Kidney capillary endothelial cell (primary cell): ENCODE data around the gene PI16.
"Not testable (repeated sequence)": the region's sequence is repeated elsewhere in the genome, so short reads cannot be mapped to it uniquely, and the experiment has no call there.

Source experiments
- DNase-seq: peaks from one replicate; pipeline ENCODE4 v3.0.0-alpha.2; 2018; ENCODE audit warnings: low spot score

The PI16 gene

DNA sequence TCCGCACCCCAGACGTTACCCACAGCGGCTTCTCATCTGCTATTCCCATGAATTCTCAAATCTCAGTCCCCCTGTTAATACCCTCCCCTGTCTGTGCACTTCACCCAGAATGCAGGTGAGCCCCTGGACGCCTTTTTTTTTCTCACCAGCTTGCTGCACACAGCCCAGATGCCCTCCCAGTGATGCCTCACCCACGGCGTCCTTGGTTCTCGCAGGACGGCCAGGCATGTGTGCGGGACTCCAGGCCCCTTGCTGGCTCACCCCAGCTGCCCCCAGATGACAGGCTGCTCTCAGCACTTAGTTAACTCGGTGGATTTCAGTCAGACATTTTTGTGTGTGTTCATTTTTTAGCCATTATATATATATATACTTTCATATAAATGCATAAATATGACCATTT lies 25.4 kb upstream of the PI16 start:
- no peak for DNase-seq

DNA sequence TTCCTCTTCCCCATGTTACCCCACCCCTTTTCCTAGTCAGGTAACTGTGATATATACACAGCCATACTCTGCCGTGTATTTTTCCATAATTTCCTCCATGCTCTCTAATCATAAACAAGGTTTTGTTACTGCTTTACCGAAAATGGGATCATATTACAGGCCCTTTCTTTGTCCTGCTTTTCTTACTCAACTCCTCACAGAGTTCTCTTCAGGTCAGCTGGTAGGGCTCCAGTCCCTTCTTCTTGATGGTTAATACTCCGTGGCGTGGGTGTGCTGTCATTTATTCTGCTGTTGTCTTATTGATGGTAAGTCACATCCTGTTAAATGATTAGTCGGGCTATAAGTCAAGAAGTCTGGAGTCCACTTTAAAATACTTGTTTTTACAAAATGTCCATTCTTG lies 24.9 kb upstream of the PI16 start:
- DNase-seq, result no peak

DNA sequence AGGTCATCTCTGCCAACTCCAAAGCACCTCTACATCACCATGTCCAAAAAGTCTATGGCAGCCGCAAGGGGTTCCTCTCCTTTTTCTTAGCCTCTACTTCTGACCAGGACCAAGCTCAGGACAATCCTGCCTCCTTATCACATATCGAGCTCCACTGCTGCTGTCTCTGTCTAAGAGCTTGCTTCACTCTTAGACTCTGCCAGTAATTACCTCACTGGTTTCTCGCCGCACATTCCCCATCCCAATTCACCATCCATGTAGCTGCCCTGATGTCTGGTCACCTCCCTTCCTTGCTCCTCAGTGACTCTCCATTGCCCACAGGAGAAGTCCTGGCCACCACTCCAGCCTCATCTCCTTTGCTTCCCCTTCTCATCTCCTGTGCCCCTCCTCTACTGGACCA lies 24.1 kb upstream of the PI16 start:
- DNase-seq, result no peak

DNA sequence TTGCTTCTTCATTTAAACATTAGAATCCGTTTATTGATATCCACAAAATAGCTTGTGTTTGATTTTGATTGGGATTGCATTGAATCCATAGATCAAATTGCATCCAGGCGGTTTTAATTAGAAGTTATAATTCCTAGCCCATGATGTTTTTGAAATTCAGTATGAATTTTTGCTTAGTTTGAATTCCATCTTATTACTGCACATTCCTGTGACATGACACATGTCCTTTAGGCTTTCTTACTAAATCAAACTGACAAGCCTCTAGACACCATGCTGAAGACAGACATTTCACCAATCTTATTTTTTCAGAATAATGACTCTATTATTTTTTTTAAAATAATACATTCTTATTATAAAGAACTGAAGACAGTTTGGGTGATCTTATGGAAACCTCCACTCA lies 21.4 kb upstream of the PI16 start:
- peak; percentile 34 for DNase-seq

DNA sequence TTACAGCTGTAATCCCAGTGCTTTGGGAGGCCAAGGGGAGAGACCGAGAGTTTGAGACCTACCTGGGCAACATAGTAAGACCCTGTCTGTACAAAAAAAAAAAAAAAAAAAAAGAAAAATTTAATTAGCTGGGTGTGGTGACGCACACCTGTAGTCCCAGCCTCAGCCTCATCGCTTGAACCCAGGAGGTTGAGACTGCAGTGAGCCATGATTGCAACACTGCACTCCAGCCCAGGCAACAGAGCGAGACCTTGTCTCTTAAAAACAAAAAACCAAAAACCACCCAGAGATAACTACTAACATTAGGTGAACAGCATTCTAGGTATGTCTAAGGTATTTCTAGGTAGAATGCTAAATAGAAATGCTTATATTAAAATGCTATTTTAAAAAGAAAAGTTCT lies 21.0 kb upstream of the PI16 start:
- DNase-seq, result no peak

DNA sequence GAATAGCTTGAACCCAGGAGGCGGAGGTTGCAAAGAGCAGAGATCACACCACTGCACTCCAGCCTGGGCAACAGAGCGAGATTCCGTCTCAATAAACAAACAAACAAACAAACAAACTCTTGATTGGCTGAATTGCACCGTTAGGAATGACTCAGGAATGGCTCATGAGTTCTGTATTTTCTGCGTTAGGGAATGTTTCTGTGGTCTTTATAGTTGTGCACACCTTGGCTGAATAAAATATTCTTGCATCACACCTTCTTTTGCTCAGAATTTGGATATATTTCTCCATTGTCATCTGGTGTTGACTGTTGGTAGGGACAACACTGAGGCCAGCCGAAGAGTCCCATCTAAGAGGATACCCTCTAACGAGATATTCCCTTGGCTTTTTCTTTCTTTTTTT lies 19.6 kb upstream of the PI16 start:
- DNase-seq, result no peak

DNA sequence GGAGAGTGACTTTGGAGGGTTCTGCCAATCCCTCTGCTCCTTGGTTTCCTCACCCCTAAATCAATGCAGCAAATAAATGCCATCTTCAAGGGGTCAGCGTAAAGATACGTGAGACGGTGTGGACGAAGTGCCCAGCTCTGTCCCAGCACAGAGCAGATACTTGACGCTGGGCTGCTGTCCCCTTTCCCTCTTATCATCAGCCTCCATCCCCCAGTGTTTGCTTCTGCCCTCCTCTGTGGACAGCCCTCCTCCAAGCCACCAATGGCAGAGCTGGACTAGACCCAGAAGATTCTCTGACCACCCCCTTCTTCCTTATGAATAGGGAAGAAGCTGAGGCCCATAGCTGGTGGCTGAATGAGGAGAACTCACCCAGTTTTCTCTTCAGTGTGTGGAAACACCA lies 17.7 kb upstream of the PI16 start:
- DNase-seq, result no peak

DNA sequence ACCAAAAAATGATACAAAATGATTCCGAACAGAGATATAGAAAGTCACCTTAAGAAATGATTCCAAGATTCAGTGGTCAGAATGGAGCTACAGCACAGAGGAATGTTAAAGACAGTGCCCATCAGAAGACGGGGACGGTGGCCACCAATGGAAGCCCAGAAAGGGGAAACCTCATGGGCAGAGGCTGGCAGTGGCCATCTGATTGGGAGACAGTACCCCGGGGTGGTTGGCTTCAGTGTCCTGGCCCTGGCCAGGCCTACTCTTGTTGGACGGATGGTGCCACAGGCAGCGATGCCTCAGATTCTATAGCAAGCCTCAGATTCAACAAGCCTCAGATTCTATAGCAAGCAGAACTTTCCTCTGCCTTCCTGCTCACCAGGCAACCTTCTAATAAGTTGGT lies 16.6 kb upstream of the PI16 start:
- no peak for DNase-seq

DNA sequence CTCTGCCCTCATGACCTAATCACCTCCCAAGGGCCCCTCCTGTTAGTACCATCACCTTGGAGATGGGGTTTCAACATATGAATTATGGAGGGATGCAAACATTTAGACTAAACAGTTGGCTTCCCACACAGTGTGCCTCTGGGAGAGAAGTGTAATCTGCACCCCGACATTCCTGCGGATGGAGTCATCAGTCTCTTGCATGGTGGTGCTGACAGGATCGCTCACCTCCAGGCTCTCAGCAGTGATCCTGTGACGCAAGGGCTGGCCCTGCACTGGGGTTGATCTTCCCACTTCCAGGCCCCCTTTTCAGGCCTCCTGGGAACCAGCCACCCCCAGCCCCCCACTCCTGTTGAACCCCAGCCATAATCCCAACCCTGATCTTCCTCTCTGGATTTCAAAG lies 16.0 kb upstream of the PI16 start:
- DNase-seq, result no peak

DNA sequence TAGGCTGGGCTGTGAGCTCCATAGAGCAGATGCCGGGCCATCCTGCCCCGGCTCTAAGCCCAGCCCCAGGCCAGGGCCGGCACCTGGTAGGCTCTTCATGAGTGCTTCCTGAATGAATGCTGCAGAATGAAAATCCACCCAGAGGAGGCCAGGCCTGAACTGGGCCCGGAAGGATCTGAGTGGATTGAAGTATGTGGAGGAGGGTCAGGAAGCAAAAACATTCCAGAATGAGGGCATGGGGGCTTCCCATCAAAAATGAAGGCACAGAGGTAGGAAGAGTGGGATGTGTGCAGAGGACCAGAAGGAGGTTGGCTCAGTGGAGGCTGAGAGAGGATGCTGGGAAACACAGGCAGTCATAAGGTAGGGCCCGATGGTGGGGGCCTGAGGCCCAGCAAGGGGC lies 15.5 kb upstream of the PI16 start:
- DNase-seq, result not testable (repeated sequence)

DNA sequence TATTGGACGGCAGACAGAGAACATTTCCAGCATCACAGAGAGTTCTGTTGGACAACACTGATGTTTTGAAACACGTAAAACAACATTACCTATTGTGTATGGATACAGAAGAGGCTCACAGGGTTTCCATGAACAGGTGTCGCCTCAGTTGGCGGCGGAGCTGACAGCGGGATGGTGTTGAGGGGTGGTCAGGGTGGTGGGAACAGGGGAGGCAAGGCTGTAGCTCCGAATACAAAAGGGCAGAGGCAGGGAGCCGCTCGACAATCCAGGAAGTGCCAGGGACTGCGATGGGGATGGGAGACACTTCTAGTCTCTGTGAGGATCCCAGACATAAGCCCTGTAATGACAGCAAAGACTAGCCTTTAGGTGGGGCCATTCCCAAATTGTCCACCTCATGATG lies 14.5 kb upstream of the PI16 start:
- DNase-seq, result no peak

DNA sequence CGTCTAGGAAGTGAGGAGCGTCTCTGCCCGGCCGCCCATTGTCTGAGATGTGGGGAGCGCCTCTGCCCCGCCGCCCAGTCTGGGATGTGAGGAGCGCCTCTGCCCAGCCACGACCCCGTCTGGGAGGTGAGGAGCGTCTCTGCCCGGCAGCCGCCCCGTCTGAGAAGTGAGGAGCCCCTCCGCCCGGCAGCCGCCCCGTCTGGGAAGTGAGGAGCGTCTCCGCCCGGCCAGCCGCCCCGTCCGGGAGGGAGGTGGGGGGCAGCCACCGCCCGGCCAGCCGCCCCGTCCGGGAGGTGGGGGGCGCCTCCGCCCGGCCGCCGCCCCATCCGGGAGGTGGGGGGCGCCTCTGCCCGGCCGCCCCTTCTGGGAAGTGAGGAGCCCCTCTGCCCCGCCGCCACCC lies 13.0 kb upstream of the PI16 start:
- DNase-seq, result not testable (repeated sequence)

DNA sequence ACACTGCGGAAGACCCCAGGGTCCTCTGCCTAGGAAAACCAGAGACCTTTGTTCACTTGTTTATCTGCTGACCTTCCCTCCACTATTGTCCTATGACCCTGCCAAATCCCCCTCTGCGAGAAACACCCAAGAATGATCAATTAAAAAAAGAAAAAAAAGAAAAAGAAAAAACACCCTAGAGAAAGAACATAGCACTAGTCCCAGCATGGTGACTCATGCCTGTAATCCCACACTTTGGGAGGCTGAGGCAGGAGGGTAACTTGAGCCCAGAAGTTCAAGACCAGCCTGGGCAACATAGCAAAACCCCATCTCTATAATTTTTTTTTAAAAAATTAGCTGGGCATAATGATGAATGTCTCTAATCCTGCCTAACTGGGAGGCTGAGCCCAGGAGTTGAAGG lies 12.2 kb upstream of the PI16 start:
- not testable (repeated sequence) for DNase-seq

DNA sequence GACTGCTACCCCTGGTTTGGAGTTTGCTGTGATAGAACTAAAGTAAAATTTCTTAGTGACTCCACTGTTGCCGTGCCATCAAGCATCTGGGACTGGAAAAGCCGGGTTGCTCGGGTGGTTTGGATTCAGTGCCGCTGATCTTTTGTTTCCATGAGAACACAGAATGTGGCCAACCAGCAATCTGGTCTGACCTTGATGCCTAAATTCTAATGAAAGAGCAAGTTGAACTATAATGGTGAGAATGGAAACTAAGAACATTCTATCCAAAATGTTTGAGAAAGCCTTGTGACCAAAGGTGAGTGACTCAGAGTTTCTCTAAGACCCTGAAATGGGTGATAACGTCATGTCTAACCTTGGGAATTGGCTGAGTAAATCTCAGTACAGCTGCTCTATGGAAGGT lies 9.9 kb upstream of the PI16 start:
- DNase-seq, result no peak

DNA sequence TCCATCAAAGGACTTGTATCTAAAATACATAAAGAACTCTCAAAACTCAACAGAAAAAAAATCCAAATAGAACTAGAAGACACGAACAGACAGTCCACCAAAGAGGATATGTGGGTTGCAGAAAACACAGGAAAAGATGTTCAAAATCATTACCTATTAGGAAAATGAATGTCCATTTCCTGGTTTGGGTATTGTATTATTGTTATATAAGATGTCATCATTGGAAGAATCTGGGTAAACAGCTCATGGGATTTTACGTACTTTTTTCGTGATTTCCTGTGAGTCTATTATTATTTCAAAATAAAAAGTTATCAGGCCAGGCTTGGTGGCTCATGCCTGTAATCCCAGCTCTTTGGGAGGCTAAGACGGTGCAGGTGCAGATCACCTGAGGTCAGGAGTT lies 9.2 kb upstream of the PI16 start:
- DNase-seq, result no peak

DNA sequence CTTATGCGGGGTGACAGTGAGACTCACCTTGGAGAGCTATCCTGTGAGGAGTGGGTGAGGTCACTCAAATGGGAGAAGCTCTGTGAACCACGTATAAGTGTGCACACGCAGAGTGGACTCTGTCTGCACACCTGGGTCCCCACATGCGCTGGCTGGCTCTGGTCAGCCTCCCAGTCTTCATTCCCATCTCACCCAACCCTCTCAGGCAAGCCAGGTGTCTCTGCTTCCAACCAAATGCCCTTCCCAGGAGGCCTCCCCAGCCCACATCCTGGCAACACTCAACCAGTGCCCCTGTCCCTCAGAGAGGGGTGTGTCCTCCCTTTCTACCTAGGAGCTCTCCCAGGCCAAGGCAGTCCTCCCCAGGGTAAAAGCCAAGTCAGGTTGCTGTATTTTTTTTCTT lies 8.0 kb upstream of the PI16 start:
- no peak for DNase-seq

DNA sequence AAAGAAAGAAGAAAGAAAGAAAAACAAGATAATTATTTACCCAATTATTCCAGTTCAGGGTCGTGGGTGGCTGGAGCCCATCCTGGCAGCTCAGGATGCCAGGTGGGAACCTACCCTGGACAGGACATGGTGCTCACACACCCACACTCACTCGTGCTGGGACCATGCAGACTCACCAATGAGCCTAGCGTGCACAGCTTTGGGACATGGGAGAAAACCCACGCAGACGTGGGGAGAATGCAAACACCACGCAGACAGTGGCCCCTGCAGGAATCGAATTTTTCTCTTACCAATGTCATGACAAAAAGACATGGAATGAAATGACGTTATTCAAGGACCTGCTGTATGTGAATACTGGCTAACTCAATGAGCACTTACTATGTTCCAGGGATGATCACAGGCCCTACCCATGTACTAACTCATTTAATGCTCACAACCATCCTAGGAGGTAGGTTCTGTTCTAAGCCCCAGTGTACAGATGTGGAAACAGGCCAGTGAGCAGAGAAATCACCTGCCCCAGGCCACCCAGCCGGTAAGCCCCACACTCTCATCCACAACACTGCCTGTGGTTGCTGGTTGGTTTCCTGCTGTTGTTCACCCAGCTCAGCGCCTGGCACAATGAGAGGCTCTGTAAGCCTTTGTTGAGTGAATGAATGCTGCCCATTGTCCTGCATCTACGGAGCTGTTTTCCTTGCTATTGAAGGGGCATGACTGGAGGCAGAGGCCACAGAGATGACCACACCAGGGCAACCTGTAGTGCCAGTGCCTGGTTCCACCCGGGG lies 6.8 kb upstream of the PI16 start:
- no peak for DNase-seq

DNA sequence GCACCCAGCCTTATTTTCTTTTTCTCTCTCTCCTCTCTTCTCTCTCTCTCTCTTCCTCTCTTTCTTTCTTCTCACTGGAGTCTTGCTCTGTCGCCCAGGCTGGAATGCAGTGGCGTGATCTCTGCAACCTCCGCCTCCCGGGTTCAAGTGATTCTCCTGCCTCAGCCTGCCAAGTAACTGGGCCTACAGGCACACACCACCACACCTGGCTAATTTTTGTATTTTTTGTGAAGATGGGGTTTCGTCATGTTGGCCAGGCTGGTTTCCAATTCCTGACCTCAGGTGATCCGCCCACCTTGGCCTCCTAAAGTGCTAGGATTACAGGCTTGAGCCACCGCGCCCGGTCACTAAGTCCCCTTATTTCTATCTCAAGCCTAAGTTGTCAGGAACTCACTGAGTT lies 5.5 kb upstream of the PI16 start:
- not testable (repeated sequence) for DNase-seq

DNA sequence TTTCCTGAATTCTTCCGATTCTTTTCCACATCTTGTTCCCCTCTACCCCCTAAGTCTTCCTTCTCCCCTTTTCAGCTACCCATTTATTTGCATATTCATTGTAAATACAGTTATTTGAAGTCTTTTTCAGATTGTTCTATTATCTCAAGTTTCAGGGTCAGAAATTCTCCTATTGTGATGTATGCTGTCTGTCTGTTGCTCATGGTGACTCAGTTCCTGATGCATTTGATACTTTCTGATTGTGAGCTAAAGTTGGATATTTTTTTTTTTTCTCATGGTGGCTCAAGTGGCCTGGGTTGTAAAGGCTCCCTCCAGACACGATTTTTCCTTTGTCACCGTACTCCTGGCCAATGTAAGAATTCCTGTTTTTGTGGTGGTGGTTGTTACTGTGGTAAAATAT lies 4.9 kb upstream of the PI16 start:
- DNase-seq, result peak; percentile 89

DNA sequence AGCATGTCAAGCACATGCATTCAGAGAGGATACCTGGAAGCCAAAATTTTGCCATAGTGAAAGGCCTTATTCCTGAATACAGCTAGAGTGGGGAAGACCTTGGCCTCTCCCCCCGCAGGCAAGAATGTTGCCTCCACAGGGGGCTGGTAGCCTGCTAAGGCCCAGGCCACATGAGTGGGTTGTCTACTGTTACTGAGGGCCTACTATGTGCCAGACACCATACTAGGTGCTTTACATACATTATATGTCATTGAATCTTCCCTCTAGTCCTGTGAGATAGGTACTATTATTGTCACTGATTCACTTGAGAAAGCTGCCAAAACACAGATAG lies 642 bp upstream of the PI16 start:
- DNase-seq, result no peak

DNA sequence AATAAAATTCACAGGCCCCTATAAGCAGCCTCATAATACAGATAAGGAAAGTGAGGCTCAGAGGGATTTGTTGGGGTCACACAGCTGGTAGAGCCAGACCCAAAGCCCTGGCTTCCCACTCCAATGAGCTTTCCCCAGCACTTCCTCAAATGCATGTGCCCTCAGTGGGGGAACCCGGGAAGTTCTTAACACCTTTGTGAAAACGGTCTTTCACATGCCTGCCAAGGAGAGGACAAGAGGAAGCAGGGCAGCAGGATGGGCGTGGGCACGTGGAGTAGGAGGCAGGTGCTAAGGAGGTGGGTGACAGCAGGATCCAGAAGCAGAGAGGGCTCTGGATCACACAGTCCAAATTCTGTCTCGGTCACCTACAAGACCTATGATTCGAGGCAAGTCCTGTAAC lies 598 bp downstream of the PI16 start:
- no peak for DNase-seq

DNA sequence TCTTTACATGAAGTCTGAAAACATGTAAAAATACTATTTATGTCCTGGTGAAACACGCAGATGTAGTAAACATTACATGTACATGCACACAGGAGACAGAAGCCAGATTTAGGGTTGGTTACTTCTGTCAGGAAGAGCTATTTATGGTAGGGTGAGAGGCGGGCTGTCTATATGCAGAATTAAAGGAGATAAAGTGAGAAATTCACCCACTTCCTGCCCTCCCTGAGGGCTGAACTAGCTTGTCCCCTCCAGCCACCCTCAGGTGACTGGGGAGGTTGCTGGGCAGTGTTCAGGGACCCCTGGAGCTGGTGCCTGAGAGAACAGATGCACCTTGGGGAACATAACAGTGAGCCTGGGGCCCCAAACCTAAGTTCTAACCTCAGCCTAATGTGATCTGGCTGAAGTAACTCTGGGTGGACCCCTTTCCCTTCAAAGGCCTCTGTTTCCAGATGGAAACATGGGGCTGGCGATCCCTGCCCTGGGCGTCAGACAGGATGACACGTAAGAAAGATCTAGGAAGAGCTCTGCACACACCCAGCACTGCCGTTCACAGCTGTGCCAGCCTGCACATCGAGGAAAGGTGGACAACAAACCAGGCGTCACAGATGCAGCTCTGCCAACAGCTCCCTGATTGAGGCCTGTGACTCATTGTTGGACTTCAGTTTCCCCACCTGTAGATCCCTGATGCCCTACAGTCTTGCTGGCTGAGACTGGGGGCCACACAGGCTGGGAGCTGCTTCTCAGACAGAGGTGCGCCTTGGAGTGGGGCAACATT lies 1.3 kb downstream of the PI16 start:
- no peak for DNase-seq

DNA sequence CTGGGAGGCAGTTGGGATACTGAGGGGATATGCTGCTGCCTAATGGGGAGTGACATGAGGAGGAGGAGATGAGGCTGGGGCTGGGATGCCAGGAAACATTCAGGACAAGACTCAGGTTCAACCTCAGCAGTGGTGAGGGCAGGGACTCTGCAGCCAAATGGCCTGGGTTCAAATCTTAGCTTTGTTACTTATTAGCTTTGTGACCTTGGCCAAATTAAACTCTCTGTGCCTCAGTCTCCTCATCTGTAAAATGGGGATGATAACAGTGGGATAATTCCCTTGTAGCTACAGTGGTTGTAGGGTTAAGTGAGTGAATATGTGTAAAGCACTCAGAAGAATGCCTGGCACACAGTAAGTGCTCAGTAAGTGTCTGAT lies 1.9 kb downstream of the PI16 start:
- DNase-seq, result no peak

DNA sequence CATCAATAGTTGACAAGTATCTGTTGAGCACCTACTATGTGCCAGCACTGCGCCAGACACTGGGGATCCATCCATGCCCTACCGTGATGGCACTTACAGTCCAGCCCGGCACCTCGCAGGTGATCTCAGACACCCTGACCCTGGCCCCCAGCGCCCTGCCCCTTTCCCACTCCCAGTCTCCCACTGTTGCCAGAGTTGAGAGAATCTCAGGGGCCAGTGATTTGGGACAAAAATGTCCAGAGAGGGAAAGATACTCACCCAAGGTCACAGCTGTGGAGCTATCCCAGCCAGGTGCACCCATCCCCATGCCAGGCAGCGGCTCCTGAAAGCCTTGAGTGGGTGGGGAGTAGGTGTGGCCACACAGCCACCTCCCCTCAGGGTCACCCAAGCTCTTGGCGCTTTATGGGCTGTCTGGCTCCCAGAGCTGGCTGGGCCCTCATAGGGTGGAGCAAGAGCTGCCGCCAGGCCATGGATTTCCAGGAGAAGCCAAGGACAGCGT lies 3.3 kb downstream of the PI16 start:
- no peak for DNase-seq
